ENCODE measurements around the gene BRINP3.

GRCh38 chr1:190453550-190453949 is 24.1 kb downstream of the BRINP3 start:
- TF ChIP-seq, protein P1, sequence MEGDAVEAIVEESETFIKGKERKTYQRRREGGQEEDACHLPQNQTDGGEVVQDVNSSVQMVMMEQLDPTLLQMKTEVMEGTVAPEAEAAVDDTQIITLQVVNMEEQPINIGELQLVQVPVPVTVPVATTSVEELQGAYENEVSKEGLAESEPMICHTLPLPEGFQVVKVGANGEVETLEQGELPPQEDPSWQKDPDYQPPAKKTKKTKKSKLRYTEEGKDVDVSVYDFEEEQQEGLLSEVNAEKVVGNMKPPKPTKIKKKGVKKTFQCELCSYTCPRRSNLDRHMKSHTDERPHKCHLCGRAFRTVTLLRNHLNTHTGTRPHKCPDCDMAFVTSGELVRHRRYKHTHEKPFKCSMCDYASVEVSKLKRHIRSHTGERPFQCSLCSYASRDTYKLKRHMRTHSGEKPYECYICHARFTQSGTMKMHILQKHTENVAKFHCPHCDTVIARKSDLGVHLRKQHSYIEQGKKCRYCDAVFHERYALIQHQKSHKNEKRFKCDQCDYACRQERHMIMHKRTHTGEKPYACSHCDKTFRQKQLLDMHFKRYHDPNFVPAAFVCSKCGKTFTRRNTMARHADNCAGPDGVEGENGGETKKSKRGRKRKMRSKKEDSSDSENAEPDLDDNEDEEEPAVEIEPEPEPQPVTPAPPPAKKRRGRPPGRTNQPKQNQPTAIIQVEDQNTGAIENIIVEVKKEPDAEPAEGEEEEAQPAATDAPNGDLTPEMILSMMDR (IDR thresholded peaks at IDR 0.05 in 4 of 5, conservative IDR thresholded peaks at IDR 0.05 in 1 of 5): no peak
- TF ChIP-seq POLR2A (IDR thresholded peaks at IDR 0.05): no peak

All from gastrocnemius medialis (tissue), 4 donors.